ENCODE measurements around the gene DDX56.

The DDX56 gene

DNA sequence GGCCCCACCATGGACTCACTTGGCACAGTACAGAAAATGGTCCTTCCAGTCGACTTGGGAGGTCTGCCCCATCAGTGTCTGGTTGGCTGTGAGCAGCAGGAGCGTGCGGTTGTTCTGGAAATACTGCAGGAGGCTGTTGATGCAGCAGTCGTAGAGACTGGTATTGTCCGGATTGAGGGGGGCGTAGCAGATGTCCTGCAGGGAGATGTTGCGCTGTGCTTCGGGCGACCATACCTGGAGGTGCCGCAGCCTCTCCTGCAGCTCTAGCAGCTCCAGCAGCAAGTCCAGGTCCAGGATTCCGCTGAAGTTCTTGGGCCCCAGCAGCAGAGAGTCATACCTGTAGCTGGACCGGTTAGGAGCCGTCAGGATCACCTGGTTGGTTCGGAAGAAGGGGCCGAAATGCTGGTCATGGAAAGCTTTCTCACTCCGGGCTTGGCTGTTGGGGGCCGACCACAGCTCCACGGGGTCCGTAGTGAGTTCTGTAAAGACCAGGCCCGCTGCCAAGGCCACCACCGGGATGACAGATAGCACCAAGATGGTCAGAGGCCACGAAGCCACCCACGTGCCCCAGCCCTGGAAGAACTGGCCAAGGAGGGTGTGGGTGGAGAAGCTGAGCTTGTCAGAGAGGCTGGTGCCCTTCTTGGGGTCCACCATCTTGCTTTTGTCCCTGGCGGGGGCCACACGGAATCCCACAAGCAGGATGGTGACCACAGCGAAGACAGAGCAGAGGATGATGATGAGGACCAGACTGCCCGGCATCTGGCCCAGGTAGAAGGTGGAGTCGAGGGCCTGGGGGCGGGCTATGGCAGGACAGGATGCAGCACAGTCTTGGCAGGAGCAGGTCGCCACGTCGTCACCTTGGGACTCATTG, 34.7 kb downstream of the DDX56 start:
- Histone ChIP-seq H3K27me3 (ENCODE audit: low read depth, low read length) (no peaks in the 10 kb centered on the region), H3K4me3 (ENCODE audit: low read depth in 1 of 2, low read length in 2 of 2) (no peak overlapping the region), H3K36me3 (ENCODE audit: control insufficient read depth in 1 of 2, insufficient read depth in 2 of 2, low read length in 2 of 2) (no peaks in the 10 kb centered on the region), H3K27ac (ENCODE audit: low read length) (no peak overlapping the region), H3K9me3 (ENCODE audit: control insufficient read depth in 1 of 2, low read length in 2 of 2) (no peaks in the 10 kb centered on the region), H3K4me1 (ENCODE audit: control insufficient read depth in 1 of 2, insufficient read depth in 2 of 2, low read length in 2 of 2) (no peaks in the 10 kb centered on the region)

DNA sequence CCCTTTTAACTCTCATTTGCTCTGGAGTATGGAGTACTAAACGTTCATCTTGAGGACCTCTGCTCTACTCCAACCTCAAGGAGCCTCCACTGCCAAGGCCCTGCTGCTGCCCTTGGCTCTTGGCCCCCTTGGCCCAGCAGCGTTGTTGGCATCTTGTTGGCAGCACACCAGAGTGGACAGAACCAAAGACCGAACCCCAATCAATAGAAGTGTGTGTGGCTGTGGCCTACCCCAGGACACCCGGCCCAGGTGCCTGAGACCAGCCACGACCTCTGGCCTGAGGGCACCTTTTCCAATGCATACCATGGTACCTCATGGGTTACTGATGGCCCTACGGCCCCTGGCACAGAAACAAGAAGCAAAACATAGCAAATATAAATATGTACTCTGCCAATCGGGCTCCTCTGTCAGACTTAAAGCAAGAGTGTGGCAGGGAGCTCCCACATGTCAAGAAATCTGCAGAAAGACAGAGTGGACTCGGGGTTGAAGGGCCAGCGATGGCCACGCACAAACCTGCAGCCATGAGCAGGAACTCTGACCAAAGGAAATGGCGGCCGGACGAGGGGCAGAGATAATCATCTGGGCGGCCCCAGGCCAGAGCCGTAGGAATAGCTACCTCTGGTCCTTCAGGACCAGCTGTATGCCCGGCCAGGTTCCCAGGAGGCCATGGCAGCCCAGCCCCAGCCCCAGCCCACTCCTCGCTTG, 35.5 kb downstream of the DDX56 start:
- Histone ChIP-seq H3K4me1 (ENCODE audit: control insufficient read depth in 1 of 2, insufficient read depth in 2 of 2, low read length in 2 of 2) (no peaks in the 10 kb centered on the region), H3K27me3 (ENCODE audit: low read depth, low read length) (no peaks in the 10 kb centered on the region), H3K9me3 (ENCODE audit: control insufficient read depth in 1 of 2, low read length in 2 of 2) (no peaks in the 10 kb centered on the region), H3K4me3 (ENCODE audit: low read depth in 1 of 2, low read length in 2 of 2) (no peak overlapping the region), H3K27ac (ENCODE audit: low read length) (no peak overlapping the region), H3K36me3 (ENCODE audit: control insufficient read depth in 1 of 2, insufficient read depth in 2 of 2, low read length in 2 of 2) (no peaks in the 10 kb centered on the region)

DNA sequence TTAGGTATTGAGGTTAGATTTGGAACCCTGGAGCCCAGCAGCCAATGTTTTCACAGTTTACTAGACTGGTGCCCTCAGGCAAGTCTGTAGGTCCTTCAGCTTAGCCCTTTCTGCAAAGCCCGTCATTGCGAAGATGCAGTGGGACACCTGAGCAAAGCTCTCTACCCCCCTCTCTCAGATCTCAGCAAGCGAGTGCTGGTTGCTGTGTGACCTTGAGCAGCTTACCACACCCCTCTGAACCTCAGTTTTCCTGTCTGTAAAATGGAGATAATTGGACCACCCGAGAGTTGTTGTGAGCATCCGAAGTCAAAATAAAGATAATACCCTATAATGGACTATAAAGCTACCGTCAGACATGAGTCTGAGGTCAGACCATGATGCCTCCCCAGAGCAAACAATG, 36.3 kb downstream of the DDX56 start:
- Histone ChIP-seq H3K27ac (ENCODE audit: low read length) (no peak overlapping the region), H3K4me3 (ENCODE audit: low read depth in 1 of 2, low read length in 2 of 2) (no peak overlapping the region), H3K27me3 (ENCODE audit: low read depth, low read length) (no peaks in the 10 kb centered on the region), H3K36me3 (ENCODE audit: control insufficient read depth in 1 of 2, insufficient read depth in 2 of 2, low read length in 2 of 2) (no peaks in the 10 kb centered on the region), H3K9me3 (ENCODE audit: control insufficient read depth in 1 of 2, low read length in 2 of 2) (no peaks in the 10 kb centered on the region), H3K4me1 (ENCODE audit: control insufficient read depth in 1 of 2, insufficient read depth in 2 of 2, low read length in 2 of 2) (no peaks in the 10 kb centered on the region)

DNA sequence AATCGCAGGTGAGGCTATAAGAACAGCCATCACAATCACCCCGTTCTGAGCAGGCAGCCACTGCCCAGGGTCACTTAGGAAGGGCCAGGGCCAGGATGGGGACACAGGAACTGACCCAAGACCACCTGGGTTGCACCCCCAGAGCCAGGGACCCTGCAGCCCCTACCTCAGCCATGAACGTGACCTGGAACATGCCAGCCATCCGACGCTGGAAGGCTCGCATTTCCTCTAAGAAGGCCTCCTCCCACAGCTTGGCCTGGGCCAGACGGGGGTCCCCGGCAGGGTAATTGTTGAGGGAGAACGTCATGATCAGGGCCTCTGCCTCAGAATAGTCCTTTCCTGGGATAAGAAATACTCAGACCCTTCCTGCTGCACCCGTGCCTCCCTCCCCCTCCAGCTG, 37.6 kb downstream of the DDX56 start:
- Histone ChIP-seq H3K36me3 (ENCODE audit: control insufficient read depth in 1 of 2, insufficient read depth in 2 of 2, low read length in 2 of 2) (no peaks in the 10 kb centered on the region), H3K4me3 (ENCODE audit: low read depth in 1 of 2, low read length in 2 of 2) (no peak overlapping the region), H3K27me3 (ENCODE audit: low read depth, low read length) (no peaks in the 10 kb centered on the region), H3K4me1 (ENCODE audit: control insufficient read depth in 1 of 2, insufficient read depth in 2 of 2, low read length in 2 of 2) (no peaks in the 10 kb centered on the region), H3K27ac (ENCODE audit: low read length) (no peak overlapping the region), H3K9me3 (ENCODE audit: control insufficient read depth in 1 of 2, low read length in 2 of 2) (no peaks in the 10 kb centered on the region)

DNA sequence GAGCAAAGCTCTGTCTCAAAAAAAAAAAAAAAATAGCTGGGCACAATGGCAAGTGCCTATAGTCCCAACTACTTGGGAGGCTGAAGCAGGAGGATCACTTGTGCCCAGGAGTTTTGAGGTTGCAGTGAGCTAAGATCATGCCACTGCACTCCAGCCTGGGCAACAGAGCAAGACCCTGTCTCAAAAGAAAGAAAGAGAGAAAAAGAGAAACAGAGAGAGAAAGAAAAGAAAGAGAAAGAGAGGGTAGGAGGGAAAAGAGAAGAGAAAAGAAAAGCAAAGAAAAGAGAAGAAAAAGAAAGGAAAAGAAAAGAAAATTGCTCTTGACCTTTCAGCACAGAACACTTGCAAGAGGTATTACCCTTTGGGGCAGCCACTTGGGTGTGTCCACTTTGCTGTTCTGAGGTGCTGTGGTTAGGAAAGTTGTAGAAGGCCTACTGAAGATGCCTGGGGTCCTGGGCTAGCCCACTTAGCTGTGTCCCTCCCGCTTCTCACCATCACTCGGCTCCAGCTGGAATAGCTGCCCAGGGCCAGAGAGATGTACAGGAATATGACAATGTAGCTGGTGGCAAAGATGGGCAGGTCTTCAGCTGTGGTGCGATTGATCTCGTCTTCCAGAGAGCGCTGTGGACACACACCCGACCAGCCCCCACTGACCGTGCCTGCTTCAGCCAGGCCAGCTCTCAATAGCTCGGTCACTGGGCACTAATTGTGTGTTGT, 38.2 kb downstream of the DDX56 start:
- H3K36me3 ChIP-seq (ENCODE audit: control insufficient read depth in 1 of 2, insufficient read depth in 2 of 2, low read length in 2 of 2), result no peaks in the 10 kb centered on the region
- H3K4me1 ChIP-seq (ENCODE audit: control insufficient read depth in 1 of 2, insufficient read depth in 2 of 2, low read length in 2 of 2), result no peaks in the 10 kb centered on the region

DNA sequence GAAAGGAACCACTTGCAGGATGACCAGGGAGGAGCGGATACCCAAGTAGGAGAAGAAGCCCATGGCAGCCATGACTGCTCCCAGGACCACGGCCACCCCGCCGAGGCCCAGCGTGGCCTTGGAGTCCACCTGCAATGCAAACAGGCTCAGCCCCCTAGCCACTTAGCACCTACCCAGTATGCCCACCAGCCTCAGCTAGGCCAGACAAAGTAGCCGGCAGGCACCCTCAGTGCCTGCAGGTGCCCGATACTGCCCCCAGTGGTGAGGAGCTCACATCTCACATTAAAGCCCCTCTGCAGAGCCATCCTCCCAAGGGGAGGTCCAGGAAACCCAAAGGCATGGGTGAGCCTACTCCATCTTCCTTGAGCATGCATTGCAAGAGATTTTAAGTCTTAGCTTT, 39.2 kb downstream of the DDX56 start:
- Histone ChIP-seq H3K36me3 (ENCODE audit: control insufficient read depth in 1 of 2, insufficient read depth in 2 of 2, low read length in 2 of 2) (no peaks in the 10 kb centered on the region), H3K4me1 (ENCODE audit: control insufficient read depth in 1 of 2, insufficient read depth in 2 of 2, low read length in 2 of 2) (no peaks in the 10 kb centered on the region), H3K9me3 (ENCODE audit: control insufficient read depth in 1 of 2, low read length in 2 of 2) (no peaks in the 10 kb centered on the region), H3K27ac (ENCODE audit: low read length) (no peak overlapping the region), H3K4me3 (ENCODE audit: low read depth in 1 of 2, low read length in 2 of 2) (no peak overlapping the region), H3K27me3 (ENCODE audit: low read depth, low read length) (no peaks in the 10 kb centered on the region)

More for the DNA sequence above, 38.2 kb downstream of the DDX56 start:
- H3K27me3 ChIP-seq (ENCODE audit: low read depth, low read length), result no peaks in the 10 kb centered on the region
- H3K4me3 ChIP-seq (ENCODE audit: low read depth in 1 of 2, low read length in 2 of 2), result no peak overlapping the region
- H3K27ac ChIP-seq (ENCODE audit: low read length), result no peak overlapping the region
- no peaks in the 10 kb centered on the region for H3K9me3 ChIP-seq (ENCODE audit: control insufficient read depth in 1 of 2, low read length in 2 of 2)

DNA sequence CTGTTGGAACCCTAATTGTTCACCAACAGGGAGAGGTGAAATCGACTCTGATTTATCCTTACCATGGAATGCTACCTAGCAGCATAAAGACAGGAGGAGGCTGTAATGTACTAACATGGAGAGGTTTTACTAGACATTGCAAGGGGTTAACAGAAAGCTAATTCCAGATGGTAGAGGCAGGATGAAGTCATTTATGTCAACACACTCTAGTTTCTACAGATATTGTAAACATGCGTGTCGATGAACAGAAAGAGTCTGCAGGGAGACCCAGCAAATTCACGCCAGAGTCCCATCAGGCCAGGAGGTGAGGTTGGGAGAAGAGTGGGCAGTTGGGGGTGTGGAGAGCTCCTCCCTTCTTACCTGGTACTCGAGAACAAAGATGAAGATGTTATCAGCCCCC, 39.6 kb downstream of the DDX56 start:
- Histone ChIP-seq H3K27ac (ENCODE audit: low read length) (no peak overlapping the region), H3K4me1 (ENCODE audit: control insufficient read depth in 1 of 2, insufficient read depth in 2 of 2, low read length in 2 of 2) (no peaks in the 10 kb centered on the region), H3K36me3 (ENCODE audit: control insufficient read depth in 1 of 2, insufficient read depth in 2 of 2, low read length in 2 of 2) (no peaks in the 10 kb centered on the region), H3K9me3 (ENCODE audit: control insufficient read depth in 1 of 2, low read length in 2 of 2) (no peaks in the 10 kb centered on the region), H3K27me3 (ENCODE audit: low read depth, low read length) (no peaks in the 10 kb centered on the region), H3K4me3 (ENCODE audit: low read depth in 1 of 2, low read length in 2 of 2) (no peak overlapping the region)

DNA sequence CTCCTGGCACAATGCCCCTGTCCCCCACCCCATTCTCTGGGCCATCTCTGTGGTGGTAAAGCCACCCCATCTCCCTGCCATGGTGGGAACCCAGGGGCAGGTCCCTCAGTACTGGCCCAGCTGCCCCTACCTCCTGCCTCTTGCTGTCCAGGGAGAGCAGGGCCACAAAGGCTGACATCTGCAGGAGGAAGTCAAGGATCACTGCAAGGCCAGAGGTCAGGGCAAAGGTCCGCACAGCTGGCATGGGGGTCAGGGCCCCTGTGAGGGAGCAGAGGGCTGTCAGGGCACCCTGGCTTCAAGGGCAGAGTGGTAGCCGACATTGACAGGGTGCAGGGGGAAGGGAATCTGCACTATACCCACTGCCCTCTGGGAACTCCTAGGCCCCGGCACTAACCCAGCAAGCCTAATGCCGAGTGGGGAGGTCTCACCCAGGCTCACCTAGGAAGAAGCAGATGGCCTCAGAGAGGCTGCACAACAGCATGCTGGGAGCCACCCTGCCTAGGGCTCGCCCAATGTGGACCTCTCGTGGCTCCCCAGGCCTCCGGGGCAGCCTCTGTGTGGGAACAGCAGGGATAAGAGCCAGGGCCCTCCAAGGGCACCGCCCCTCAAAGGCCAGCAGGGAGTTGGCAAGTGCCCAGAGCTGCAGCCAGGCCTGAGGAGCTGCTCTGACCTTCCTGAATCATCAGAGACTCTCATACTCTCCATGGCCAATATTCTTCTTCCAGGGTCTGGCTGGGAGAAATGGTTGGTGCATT, 40.2 kb downstream of the DDX56 start:
- no peaks in the 10 kb centered on the region for H3K27me3 ChIP-seq (ENCODE audit: low read depth, low read length)
- H3K4me3 ChIP-seq (ENCODE audit: low read depth in 1 of 2, low read length in 2 of 2), result no peak overlapping the region
- no peaks in the 10 kb centered on the region for H3K36me3 ChIP-seq (ENCODE audit: control insufficient read depth in 1 of 2, insufficient read depth in 2 of 2, low read length in 2 of 2)
- H3K27ac ChIP-seq (ENCODE audit: low read length), result no peak overlapping the region
- no peaks in the 10 kb centered on the region for H3K4me1 ChIP-seq (ENCODE audit: control insufficient read depth in 1 of 2, insufficient read depth in 2 of 2, low read length in 2 of 2)
- H3K9me3 ChIP-seq (ENCODE audit: control insufficient read depth in 1 of 2, low read length in 2 of 2), result no peaks in the 10 kb centered on the region

DNA sequence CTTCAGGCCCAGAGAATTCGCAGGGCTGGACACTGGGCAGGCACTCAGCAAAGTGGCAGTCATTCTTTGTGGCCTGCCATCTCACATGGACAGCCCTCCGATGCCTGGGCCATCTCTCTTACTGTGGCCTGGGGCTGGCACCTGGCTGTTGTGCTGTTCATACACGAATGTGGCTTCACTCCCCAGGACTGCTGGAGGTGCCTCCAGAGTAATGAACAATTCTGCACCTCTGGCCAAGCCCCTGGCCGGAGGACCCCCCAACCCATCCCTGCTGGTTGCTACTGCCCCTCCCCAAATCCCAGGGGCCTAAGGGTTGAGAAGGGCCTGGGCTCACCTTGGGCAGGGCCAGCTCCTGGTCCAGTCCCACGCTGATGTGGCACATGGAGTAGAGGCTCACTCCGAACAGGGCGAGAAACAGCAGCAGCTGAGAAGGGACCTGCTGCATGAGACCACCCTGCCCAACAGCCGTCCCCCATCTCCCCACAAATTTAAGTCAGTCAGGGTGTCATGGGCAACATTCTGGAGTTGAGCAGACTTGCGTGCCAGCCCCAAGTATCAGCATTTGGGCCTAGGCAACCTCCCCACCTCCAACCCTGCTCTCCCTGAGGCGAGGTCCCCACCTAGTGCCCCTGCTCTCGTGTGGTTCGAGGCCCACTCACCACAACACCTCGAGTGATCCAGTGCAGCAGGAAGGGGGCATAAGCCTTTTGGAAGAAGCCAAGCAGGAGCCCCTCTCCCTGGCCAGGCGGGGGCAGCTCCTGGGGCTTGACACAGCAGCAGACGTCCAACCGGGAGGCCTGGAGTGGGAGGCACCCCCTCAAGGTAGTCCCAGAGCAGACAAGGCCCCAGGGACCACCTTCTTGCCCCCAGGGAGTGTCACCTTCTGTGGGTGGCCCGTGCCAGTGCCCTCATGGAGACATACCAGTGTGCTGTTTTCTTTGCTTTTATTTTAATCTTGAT, 42.0 kb downstream of the DDX56 start:
- no peaks in the 10 kb centered on the region for H3K4me1 ChIP-seq (ENCODE audit: control insufficient read depth in 1 of 2, insufficient read depth in 2 of 2, low read length in 2 of 2)
- no peak overlapping the region for H3K4me3 ChIP-seq (ENCODE audit: low read depth in 1 of 2, low read length in 2 of 2)
- no peaks in the 10 kb centered on the region for H3K36me3 ChIP-seq (ENCODE audit: control insufficient read depth in 1 of 2, insufficient read depth in 2 of 2, low read length in 2 of 2)
- H3K9me3 ChIP-seq (ENCODE audit: control insufficient read depth in 1 of 2, low read length in 2 of 2), result peaks cover 0 to 8% of the 10 kb centered on the region in 2 donors
- no peaks in the 10 kb centered on the region for H3K27me3 ChIP-seq (ENCODE audit: low read depth, low read length)
- no peak overlapping the region for H3K27ac ChIP-seq (ENCODE audit: low read length)

DNA sequence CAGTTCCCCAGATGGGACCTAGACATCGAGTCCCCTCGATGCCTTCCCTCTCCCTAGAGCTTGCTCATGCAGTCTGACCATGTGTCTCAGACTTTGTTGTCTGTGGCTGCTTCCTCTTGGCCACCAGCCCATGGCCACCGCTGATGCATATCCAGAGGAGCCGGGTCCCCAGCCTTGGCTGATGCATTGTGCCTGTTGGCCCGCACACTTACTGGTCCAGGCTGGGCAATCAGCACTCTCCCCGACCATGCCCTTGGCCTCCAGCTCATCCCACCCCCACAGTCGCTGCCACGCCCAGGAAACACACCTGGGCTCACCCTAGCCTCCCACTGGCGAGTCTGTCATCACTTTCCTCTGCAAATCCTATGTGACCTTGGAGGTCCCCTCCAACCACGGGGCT, 42.7 kb downstream of the DDX56 start:
- Histone ChIP-seq H3K27ac (ENCODE audit: low read length) (no peak overlapping the region), H3K4me3 (ENCODE audit: low read depth in 1 of 2, low read length in 2 of 2) (no peak overlapping the region), H3K36me3 (ENCODE audit: control insufficient read depth in 1 of 2, insufficient read depth in 2 of 2, low read length in 2 of 2) (no peaks in the 10 kb centered on the region), H3K4me1 (ENCODE audit: control insufficient read depth in 1 of 2, insufficient read depth in 2 of 2, low read length in 2 of 2) (no peaks in the 10 kb centered on the region), H3K9me3 (ENCODE audit: control insufficient read depth in 1 of 2, low read length in 2 of 2) (peaks cover 0 to 11% of the 10 kb centered on the region in 2 donors), H3K27me3 (ENCODE audit: low read depth, low read length) (no peaks in the 10 kb centered on the region)

Data from muscle layer of duodenum (tissue), 2 donors.